ENCODE data around the gene TMEM37. TPM values are rescaled to one million over a fixed set of nuclear protein-coding genes. Genes with fewer than 3 reads are reported as not detected.

Gene TMEM37
- total and polyA plus RNA-seq, 2 of the 13 experiments (the other 11 are each of a cell fraction or from before 2014, with no cell fraction given), result 37.7 to 115 TPM

DNA sequence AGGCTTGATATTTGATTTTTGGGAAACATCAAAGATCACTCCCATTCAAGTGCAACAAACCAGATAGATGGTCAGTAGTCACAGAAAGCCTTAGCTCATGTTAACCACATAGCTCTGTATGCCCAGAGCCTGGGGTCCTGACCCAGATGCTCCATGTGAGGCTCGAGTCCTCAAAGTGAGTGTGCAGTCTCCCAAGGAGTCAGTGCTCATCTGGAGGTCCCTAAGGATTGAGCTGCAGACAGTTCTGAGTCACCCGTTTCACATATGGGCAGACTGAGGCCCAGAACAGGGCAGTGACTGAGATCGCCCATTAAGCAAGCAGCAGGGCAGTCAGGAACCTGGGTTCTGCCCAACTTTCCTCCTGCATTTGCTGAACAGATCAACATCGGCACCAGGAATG, 9.2 kb downstream of the TMEM37 start (continued):
- TF ChIP-seq, protein P1, sequence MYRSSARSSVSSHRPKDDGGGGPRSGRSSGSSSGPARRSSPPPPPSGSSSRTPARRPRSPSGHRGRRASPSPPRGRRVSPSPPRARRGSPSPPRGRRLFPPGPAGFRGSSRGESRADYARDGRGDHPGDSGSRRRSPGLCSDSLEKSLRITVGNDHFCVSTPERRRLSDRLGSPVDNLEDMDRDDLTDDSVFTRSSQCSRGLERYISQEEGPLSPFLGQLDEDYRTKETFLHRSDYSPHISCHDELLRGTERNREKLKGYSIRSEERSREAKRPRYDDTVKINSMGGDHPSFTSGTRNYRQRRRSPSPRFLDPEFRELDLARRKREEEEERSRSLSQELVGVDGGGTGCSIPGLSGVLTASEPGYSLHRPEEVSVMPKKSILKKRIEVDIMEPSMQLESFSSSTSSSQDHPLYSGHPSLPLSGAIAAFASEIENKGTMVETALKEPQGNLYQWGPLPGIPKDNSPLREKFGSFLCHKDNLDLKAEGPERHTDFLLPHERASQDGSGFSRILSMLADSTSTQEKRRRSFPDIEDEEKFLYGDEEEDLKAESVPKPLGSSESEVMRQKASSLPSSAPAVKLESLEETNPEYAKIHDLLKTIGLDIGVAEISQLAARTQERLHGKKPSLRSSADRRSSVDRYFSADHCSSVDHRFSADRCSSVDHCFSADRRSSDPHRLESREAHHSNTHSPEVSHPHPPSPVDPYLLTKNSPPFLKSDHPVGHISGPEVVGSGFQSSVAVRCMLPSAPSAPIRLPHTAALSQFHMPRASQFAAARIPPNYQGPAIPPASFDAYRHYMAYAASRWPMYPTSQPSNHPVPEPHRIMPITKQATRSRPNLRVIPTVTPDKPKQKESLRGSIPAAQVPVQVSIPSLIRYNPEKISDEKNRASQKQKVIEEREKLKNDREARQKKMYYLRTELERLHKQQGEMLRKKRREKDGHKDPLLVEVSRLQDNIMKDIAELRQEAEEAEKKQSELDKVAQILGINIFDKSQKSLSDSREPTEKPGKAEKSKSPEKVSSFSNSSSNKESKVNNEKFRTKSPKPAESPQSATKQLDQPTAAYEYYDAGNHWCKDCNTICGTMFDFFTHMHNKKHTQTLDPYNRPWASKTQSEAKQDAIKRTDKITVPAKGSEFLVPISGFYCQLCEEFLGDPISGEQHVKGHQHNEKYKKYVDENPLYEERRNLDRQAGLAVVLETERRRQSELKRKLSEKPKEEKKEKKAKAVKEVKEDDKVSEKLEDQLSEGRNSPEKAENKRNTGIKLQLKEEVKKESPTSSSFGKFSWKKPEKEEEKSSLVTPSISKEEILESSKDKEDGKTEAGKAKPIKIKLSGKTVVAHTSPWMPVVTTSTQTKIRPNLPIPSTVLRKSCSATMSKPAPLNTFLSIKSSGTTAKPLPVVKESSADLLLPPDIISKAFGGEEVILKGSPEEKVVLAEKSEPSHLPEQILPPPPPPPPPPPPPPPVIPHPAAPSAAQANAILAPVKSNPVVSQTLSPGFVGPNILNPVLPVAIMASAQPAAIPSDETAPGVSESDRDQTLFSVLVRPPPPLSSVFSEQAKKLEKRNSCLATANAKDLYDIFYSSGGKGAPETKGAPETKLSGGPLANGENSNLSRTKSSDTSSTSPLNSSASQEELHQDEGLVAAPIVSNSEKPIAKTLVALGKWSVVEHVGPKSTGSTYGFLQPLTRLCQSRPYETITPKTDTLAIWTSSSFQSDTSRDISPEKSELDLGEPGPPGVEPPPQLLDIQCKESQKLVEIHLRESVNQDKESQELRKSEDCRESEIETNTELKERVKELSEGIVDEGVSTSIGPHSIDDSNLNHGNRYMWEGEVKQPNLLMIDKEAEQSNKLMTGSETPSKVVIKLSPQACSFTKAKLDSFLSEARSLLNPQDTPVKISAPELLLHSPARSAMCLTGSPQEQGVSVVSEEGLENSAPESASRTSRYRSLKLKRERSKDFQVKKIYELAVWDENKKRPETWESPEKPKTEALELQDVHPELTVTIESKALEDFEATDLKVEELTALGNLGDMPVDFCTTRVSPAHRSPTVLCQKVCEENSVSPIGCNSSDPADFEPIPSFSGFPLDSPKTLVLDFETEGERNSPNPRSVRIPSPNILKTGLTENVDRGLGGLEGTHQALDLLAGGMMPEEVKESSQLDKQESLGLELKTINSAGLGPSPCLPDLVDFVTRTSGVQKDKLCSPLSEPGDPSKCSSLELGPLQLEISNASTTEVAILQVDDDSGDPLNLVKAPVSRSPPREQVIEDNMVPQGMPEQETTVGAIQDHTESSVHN (CRISPR knock-in tag; IDR thresholded peaks at IDR 0.05), result no peak
- TF ChIP-seq, protein P2, sequence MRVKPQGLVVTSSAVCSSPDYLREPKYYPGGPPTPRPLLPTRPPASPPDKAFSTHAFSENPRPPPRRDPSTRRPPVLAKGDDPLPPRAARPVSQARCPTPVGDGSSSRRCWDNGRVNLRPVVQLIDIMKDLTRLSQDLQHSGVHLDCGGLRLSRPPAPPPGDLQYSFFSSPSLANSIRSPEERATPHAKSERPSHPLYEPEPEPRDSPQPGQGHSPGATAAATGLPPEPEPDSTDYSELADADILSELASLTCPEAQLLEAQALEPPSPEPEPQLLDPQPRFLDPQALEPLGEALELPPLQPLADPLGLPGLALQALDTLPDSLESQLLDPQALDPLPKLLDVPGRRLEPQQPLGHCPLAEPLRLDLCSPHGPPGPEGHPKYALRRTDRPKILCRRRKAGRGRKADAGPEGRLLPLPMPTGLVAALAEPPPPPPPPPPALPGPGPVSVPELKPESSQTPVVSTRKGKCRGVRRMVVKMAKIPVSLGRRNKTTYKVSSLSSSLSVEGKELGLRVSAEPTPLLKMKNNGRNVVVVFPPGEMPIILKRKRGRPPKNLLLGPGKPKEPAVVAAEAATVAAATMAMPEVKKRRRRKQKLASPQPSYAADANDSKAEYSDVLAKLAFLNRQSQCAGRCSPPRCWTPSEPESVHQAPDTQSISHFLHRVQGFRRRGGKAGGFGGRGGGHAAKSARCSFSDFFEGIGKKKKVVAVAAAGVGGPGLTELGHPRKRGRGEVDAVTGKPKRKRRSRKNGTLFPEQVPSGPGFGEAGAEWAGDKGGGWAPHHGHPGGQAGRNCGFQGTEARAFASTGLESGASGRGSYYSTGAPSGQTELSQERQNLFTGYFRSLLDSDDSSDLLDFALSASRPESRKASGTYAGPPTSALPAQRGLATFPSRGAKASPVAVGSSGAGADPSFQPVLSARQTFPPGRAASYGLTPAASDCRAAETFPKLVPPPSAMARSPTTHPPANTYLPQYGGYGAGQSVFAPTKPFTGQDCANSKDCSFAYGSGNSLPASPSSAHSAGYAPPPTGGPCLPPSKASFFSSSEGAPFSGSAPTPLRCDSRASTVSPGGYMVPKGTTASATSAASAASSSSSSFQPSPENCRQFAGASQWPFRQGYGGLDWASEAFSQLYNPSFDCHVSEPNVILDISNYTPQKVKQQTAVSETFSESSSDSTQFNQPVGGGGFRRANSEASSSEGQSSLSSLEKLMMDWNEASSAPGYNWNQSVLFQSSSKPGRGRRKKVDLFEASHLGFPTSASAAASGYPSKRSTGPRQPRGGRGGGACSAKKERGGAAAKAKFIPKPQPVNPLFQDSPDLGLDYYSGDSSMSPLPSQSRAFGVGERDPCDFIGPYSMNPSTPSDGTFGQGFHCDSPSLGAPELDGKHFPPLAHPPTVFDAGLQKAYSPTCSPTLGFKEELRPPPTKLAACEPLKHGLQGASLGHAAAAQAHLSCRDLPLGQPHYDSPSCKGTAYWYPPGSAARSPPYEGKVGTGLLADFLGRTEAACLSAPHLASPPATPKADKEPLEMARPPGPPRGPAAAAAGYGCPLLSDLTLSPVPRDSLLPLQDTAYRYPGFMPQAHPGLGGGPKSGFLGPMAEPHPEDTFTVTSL (CRISPR knock-in tag; IDR thresholded peaks at IDR 0.05; ENCODE audit: borderline replicate concordance), result no peak
- TF ChIP-seq ARID2 (CRISPR knock-in tag; IDR thresholded peaks at IDR 0.05; ENCODE audit: borderline replicate concordance) (no peak; the same call in 1 of the 2 replicates), TBX2 (CRISPR knock-in tag; IDR thresholded peaks at IDR 0.05; ENCODE audit: borderline replicate concordance) (0 out of 2 replicates have a peak, but pooled peaks have one; percentile 6), ZNF430 (CRISPR knock-in tag; IDR thresholded peaks at IDR 0.05) (0 out of 2 replicates have a peak, but pooled peaks have one; percentile 0), CENPX (CRISPR knock-in tag; IDR thresholded peaks at IDR 0.05) (no peak)
- TF ChIP-seq, protein P3, sequence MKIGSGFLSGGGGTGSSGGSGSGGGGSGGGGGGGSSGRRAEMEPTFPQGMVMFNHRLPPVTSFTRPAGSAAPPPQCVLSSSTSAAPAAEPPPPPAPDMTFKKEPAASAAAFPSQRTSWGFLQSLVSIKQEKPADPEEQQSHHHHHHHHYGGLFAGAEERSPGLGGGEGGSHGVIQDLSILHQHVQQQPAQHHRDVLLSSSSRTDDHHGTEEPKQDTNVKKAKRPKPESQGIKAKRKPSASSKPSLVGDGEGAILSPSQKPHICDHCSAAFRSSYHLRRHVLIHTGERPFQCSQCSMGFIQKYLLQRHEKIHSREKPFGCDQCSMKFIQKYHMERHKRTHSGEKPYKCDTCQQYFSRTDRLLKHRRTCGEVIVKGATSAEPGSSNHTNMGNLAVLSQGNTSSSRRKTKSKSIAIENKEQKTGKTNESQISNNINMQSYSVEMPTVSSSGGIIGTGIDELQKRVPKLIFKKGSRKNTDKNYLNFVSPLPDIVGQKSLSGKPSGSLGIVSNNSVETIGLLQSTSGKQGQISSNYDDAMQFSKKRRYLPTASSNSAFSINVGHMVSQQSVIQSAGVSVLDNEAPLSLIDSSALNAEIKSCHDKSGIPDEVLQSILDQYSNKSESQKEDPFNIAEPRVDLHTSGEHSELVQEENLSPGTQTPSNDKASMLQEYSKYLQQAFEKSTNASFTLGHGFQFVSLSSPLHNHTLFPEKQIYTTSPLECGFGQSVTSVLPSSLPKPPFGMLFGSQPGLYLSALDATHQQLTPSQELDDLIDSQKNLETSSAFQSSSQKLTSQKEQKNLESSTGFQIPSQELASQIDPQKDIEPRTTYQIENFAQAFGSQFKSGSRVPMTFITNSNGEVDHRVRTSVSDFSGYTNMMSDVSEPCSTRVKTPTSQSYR (CRISPR knock-in tag; IDR thresholded peaks at IDR 0.05; ENCODE audit: borderline replicate concordance), result no peak

All from HepG2 (cell line).